CD4-positive, CD25-positive, alpha-beta regulatory T cell (primary cell): ENCODE measurements around the gene SRBD1. TPM values are rescaled to one million over a fixed set of nuclear protein-coding genes. Genes with fewer than 3 reads are reported as not detected.

ENCODE experiments used
- ATAC-seq, 2 donors: fragments of 150-1000 bp; cut with Tn5 transposase; one replicate each; pipeline ENCODE4 v1.10.0; 2021; ENCODE audit warnings: low read depth in 2 of 2, moderate number of reproducible peaks in 2 of 2, moderate library complexity in 1 of 2
- DNase-seq, 3 donors: peaks; one replicate each; pipeline versions ENCODE4 v3.0.0 to v3.0.0-alpha.2; 2012 to 2022; ENCODE audit warnings: mixed read lengths in 1 of 3
- H3K27ac ChIP-seq: one replicate; pipeline ENCODE4 v1.7.0; 2013; ENCODE audit warnings: mild to moderate bottlenecking, low read length; ENCODE audit not compliant: insufficient read depth, poor library complexity, severe bottlenecking
- H3K27me3 ChIP-seq: one replicate; pipeline ENCODE4 v1.7.0; 2013; ENCODE audit warnings: low read length; ENCODE audit not compliant: control insufficient read depth, insufficient read depth
- H3K36me3 ChIP-seq: one replicate; pipeline ENCODE4 v1.7.0; 2013; ENCODE audit warnings: mild to moderate bottlenecking, low read length, moderate library complexity; ENCODE audit not compliant: control insufficient read depth, insufficient read depth
- H3K4me1 ChIP-seq: 2 replicates; pipeline ENCODE4 v1.7.0; 2013; ENCODE audit warnings: mild to moderate bottlenecking, low read length; ENCODE audit not compliant: insufficient read depth, control insufficient read depth, poor library complexity, severe bottlenecking
- H3K4me3 ChIP-seq: one replicate; pipeline ENCODE4 v1.7.0; 2013; ENCODE audit warnings: low read depth, mild to moderate bottlenecking, low read length, moderate library complexity
- H3K9me3 ChIP-seq, 2 experiments: 1 replicate in 1 of 2; 2 replicates in 1 of 2; pipeline ENCODE4 v1.7.0; 2013; ENCODE audit warnings: low read length in 2 of 2, mild to moderate bottlenecking in 1 of 2, moderate library complexity in 1 of 2; ENCODE audit not compliant: control insufficient read depth in 2 of 2
- H3K27ac Mint-ChIP-seq, 3 donors: one replicate each; pipeline ENCODE4 v1.8.0; 2020 to 2022; ENCODE audit warnings: mild to moderate bottlenecking in 3 of 3, mixed read lengths in 3 of 3, moderate library complexity in 2 of 3
- H3K27me3 Mint-ChIP-seq: one replicate; pipeline ENCODE4 v1.8.0; 2022; ENCODE audit warnings: mild to moderate bottlenecking, mixed read lengths
- H3K36me3 Mint-ChIP-seq: one replicate; pipeline ENCODE4 v1.8.0; 2020; ENCODE audit warnings: mixed read lengths
- H3K4me1 Mint-ChIP-seq, 4 donors: one replicate each; pipeline ENCODE4 v1.8.0; 2020 to 2022; ENCODE audit warnings: mixed read lengths in 4 of 4, mild to moderate bottlenecking in 1 of 4
- H3K4me3 Mint-ChIP-seq, 4 donors: one replicate each; pipeline ENCODE4 v1.8.0; 2020 to 2022; ENCODE audit warnings: mild to moderate bottlenecking in 4 of 4, mixed read lengths in 4 of 4, moderate library complexity in 3 of 4
- H3K9me3 Mint-ChIP-seq, 7 donors: one replicate each; pipeline ENCODE4 v1.8.0; 2020 to 2022; ENCODE audit warnings: mixed read lengths in 7 of 7, mild to moderate bottlenecking in 3 of 7, moderate library complexity in 2 of 7
- polyA plus RNA-seq, 4 donors: library from polyadenylated mRNA; unstranded; fragments of 300-500 nt; fragmentation: Illumina TruSeq; gene quantifications; one replicate each; pipeline ENCODE4 v1.2.3, GENCODE V29; 2021
- total RNA-seq: library from RNA; stranded (reverse); gene quantifications from one replicate; pipeline ENCODE4 v1.2.3, GENCODE V29; 2022

The SRBD1 gene
- total and polyA plus RNA-seq, 5 donors from 2014 or later: 7.4 to 18.2 (median 9.4) TPM

DNA sequence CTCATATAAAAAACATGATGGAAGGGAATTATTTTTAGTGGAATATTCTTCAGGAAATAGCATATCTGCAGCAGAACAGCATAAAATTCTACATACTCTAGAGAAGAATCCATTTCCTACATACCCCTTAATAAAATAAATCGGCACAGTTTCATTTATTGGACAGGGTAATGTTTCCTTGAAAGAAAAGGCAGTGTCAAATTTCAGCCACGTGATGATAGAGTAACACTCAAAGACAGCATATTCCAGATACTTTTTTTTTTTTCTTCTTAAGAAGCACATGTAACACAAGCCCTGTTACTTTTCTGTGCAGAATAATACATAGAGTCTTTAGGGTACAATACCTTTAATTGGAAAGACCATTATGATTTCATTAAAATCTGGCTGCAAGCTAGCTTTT, 204.4 kb downstream of the SRBD1 start:
- H3K27me3 ChIP-seq: no peaks in the 10 kb centered on the region
- H3K36me3 Mint-ChIP-seq: peaks cover 31% of the 10 kb centered on the region
- ATAC-seq (no peak), DNase-seq (no peak)
- no peaks in the 10 kb centered on the region for H3K9me3 ChIP-seq
- no peaks in the 10 kb centered on the region for H3K9me3 Mint-ChIP-seq
- H3K27me3 Mint-ChIP-seq: no peaks in the 10 kb centered on the region
- H3K27ac ChIP-seq: no peak overlapping the region
- H3K27ac Mint-ChIP-seq: no peak overlapping the region
- no peak overlapping the region for H3K4me3 Mint-ChIP-seq
- no peaks in the 10 kb centered on the region for H3K4me1 Mint-ChIP-seq
- no peak overlapping the region for H3K4me3 ChIP-seq
- no peaks in the 10 kb centered on the region for H3K4me1 ChIP-seq
- peaks cover 14% of the 10 kb centered on the region for H3K36me3 ChIP-seq

GRCh38 chr2:45404807-45405297, 206.2 kb downstream of the SRBD1 start:
- Mint-ChIP-seq H3K4me3 (no peak overlapping the region), H3K4me1 (no peaks in the 10 kb centered on the region), H3K9me3 (no peaks in the 10 kb centered on the region), H3K36me3 (peaks cover 22% of the 10 kb centered on the region), H3K27ac (no peak overlapping the region), H3K27me3 (no peaks in the 10 kb centered on the region)
- Histone ChIP-seq H3K9me3 (no peaks in the 10 kb centered on the region), H3K4me3 (no peak overlapping the region), H3K27me3 (no peaks in the 10 kb centered on the region), H3K4me1 (no peaks in the 10 kb centered on the region), H3K36me3 (no peaks in the 10 kb centered on the region), H3K27ac (no peak overlapping the region)
- ATAC-seq (no peak), DNase-seq (no peak)

DNA sequence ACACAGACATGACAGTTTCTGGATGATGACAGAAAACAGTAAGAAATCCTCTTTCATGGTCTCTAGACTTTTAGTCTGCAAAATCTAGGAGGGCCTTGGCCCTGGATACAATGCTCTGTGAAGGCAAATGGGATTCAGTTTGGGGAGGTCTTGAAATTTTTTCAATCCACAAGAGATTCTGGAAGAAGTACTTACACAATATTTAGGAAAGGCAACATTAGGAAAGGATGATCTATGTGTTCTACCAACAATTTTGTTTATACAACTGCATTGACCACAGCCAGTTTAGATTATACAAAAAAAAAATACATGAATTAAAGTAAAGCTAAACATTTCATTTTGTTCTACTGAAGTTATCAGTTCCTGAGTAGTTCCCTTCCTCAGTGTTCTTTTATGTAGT, 208.0 kb downstream of the SRBD1 start:
- Histone ChIP-seq H3K9me3 (no peaks in the 10 kb centered on the region), H3K36me3 (no peaks in the 10 kb centered on the region), H3K27ac (no peak overlapping the region), H3K4me1 (no peaks in the 10 kb centered on the region), H3K4me3 (no peak overlapping the region), H3K27me3 (no peaks in the 10 kb centered on the region)
- no peaks in the 10 kb centered on the region for H3K27me3 Mint-ChIP-seq
- H3K9me3 Mint-ChIP-seq: no peaks in the 10 kb centered on the region
- H3K27ac Mint-ChIP-seq: no peak overlapping the region
- ATAC-seq (no peak), DNase-seq (no peak)
- H3K36me3 Mint-ChIP-seq: peaks cover 20% of the 10 kb centered on the region
- H3K4me3 Mint-ChIP-seq: no peak overlapping the region
- no peaks in the 10 kb centered on the region for H3K4me1 Mint-ChIP-seq

GRCh38 chr2:45401431-45401922, 209.6 kb downstream of the SRBD1 start:
- no peak for DNase-seq
- no peak overlapping the region for H3K4me3 Mint-ChIP-seq
- no peak for ATAC-seq

GRCh38 chr2:45399040-45399784, 211.9 kb downstream of the SRBD1 start:
- Histone ChIP-seq H3K27ac (no peak overlapping the region), H3K9me3 (no peaks in the 10 kb centered on the region), H3K36me3 (no peaks in the 10 kb centered on the region), H3K27me3 (no peaks in the 10 kb centered on the region), H3K4me3 (no peak overlapping the region), H3K4me1 (no peaks in the 10 kb centered on the region)
- Mint-ChIP-seq H3K9me3 (no peaks in the 10 kb centered on the region), H3K4me3 (no peak overlapping the region), H3K27me3 (no peaks in the 10 kb centered on the region), H3K4me1 (no peaks in the 10 kb centered on the region), H3K27ac (no peak overlapping the region), H3K36me3 (peaks cover 25% of the 10 kb centered on the region)
- no peak for ATAC-seq
- no peak for DNase-seq

More at GRCh38 chr2:45401431-45401922, 209.6 kb downstream of the SRBD1 start:
- Mint-ChIP-seq H3K4me1 (no peaks in the 10 kb centered on the region), H3K27ac (no peak overlapping the region), H3K27me3 (no peaks in the 10 kb centered on the region), H3K36me3 (peaks cover 19% of the 10 kb centered on the region), H3K9me3 (no peaks in the 10 kb centered on the region)
- Histone ChIP-seq H3K9me3 (no peaks in the 10 kb centered on the region), H3K4me1 (no peaks in the 10 kb centered on the region), H3K4me3 (no peak overlapping the region), H3K27ac (no peak overlapping the region), H3K36me3 (no peaks in the 10 kb centered on the region), H3K27me3 (no peaks in the 10 kb centered on the region)

GRCh38 chr2:45397292-45397691, 213.8 kb downstream of the SRBD1 start:
- ATAC-seq (no peak), DNase-seq (no peak)
- H3K36me3 ChIP-seq: peaks cover 5% of the 10 kb centered on the region
- H3K4me3 ChIP-seq: no peak overlapping the region
- no peaks in the 10 kb centered on the region for H3K27me3 ChIP-seq
- H3K9me3 ChIP-seq: no peaks in the 10 kb centered on the region
- no peaks in the 10 kb centered on the region for H3K9me3 Mint-ChIP-seq
- no peaks in the 10 kb centered on the region for H3K4me1 ChIP-seq
- H3K4me1 Mint-ChIP-seq: no peaks in the 10 kb centered on the region
- no peak overlapping the region for H3K27ac Mint-ChIP-seq
- H3K36me3 Mint-ChIP-seq: peaks cover 24% of the 10 kb centered on the region
- H3K27me3 Mint-ChIP-seq: no peaks in the 10 kb centered on the region
- H3K27ac ChIP-seq: no peak overlapping the region
- H3K4me3 Mint-ChIP-seq: no peak overlapping the region

DNA sequence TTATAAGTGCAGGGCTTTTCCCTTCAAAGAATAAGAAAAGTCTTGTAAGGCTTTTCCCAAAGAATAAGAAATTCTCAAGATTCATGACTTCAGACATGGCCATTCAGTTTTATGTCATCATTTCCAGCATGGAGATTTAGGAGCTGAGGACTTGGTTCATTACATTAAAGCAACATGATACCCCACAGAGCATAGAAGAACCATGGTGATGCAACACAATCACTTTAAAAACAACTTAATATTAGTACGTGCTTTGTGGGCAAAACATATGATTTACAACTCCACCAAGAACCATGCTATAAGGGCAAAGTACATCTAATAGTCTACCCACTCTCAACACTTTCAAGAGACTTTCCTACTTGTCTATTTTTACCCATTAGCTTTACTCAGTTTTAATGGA, 214.4 kb downstream of the SRBD1 start:
- DNase-seq (no peak), ATAC-seq (no peak)
- H3K4me3 Mint-ChIP-seq: no peak overlapping the region
- Histone ChIP-seq H3K4me1 (no peaks in the 10 kb centered on the region), H3K9me3 (no peaks in the 10 kb centered on the region), H3K4me3 (no peak overlapping the region), H3K27me3 (no peaks in the 10 kb centered on the region), H3K36me3 (peaks cover 5% of the 10 kb centered on the region), H3K27ac (no peak overlapping the region)
- no peaks in the 10 kb centered on the region for H3K9me3 Mint-ChIP-seq
- H3K4me1 Mint-ChIP-seq: no peaks in the 10 kb centered on the region
- H3K27me3 Mint-ChIP-seq: no peaks in the 10 kb centered on the region
- H3K27ac Mint-ChIP-seq: no peak overlapping the region
- peaks cover 20% of the 10 kb centered on the region for H3K36me3 Mint-ChIP-seq

DNA sequence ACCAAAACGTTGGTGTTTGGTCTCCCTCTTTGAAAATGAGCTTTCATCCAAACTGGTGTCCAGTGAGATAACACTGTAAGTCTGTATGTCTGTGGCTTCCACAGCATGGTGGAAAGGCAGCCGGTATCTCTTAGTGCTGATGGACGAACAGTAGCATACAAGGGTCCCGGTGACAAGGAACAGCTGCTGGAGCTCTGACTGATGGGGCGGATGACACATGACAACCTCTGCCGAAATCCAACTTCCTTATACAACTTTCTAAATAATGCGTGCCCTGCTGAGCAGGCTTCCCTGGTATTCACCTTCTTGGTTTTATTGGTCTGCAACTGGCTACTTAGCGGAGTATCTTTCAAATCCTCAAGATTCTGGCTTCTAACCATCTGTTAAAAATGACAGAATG, 216.2 kb downstream of the SRBD1 start:
- DNase-seq: no peak
- Histone ChIP-seq H3K27ac (no peak overlapping the region), H3K9me3 (no peaks in the 10 kb centered on the region), H3K36me3 (peaks cover 5% of the 10 kb centered on the region), H3K4me3 (no peak overlapping the region), H3K27me3 (no peaks in the 10 kb centered on the region), H3K4me1 (no peaks in the 10 kb centered on the region)
- Mint-ChIP-seq H3K27ac (no peak overlapping the region), H3K9me3 (no peaks in the 10 kb centered on the region), H3K27me3 (no peaks in the 10 kb centered on the region), H3K36me3 (peaks cover 27% of the 10 kb centered on the region), H3K4me3 (no peak overlapping the region), H3K4me1 (no peaks in the 10 kb centered on the region)
- ATAC-seq: no peak
